HG03097 (cell line): ENCODE measurements around the gene INHA.

Experiments
- ATAC-seq: cut with Tn5 transposase; IDR thresholded peaks from one replicate; pipeline ENCODE4 v1.9.1; 2021; ENCODE audit not compliant: unreplicated experiment, low FRiP score

Gene INHA

GRCh38 chr2:219572237-219573001, at the start of gene INHA:
INHA (plus strand) TSS chr2:219572310; CDS start chr2:219572375, 65 bp downstream.
- ATAC-seq, result no peak

GRCh38 chr2:219523031-219523671, 49.0 kb upstream of the INHA start:
- no peak for ATAC-seq

GRCh38 chr2:219524817-219525216, 47.3 kb upstream of the INHA start:
- no peak for ATAC-seq

- ATAC-seq, result no peak
Measured at GRCh38 chr2:219525533-219526232, 46.4 kb upstream of the INHA start.

- no peak for ATAC-seq
Measured at GRCh38 chr2:219526320-219527075, 45.6 kb upstream of the INHA start.

GRCh38 chr2:219527076-219527394, 45.1 kb upstream of the INHA start:
- ATAC-seq, result no peak

- ATAC-seq, result no peak
Measured at GRCh38 chr2:219527472-219527871, 44.6 kb upstream of the INHA start.

- ATAC-seq, result peak; percentile 75
Measured at GRCh38 chr2:219530048-219530963, 41.8 kb upstream of the INHA start.

- ATAC-seq, result no peak
Measured at GRCh38 chr2:219531639-219532377, 40.3 kb upstream of the INHA start.

- ATAC-seq, result no peak
Measured at GRCh38 chr2:219532378-219532649, 39.8 kb upstream of the INHA start.

GRCh38 chr2:219533930-219534661, 38.0 kb upstream of the INHA start:
- no peak for ATAC-seq

GRCh38 chr2:219536425-219536824, 35.7 kb upstream of the INHA start:
- ATAC-seq, result no peak

- ATAC-seq, result no peak
Measured at GRCh38 chr2:219536967-219537366, 35.1 kb upstream of the INHA start.

- ATAC-seq, result no peak
Measured at GRCh38 chr2:219537657-219538488, 34.2 kb upstream of the INHA start.

GRCh38 chr2:219538504-219538951, 33.6 kb upstream of the INHA start:
- no peak for ATAC-seq

- ATAC-seq, result no peak
Measured at GRCh38 chr2:219538956-219539788, 32.9 kb upstream of the INHA start.
